AG09319 (cell line): Measurements from ENCODE around the gene AMPD2.

Experiments used
- DNase-seq: peaks from one replicate; pipeline ENCODE4 v3.0.0-alpha.2; 2010; ENCODE audit warnings: low read depth; ENCODE audit errors: extremely low read depth
- TF ChIP-seq, protein P1 (sequence below): IDR thresholded peaks from 2 replicates; pipeline ENCODE4 v1.5.1; 2011; ENCODE audit warnings: low read depth, mild to moderate bottlenecking, inconsistent platforms, low read length, moderate library complexity

AMPD2 gene

DNA sequence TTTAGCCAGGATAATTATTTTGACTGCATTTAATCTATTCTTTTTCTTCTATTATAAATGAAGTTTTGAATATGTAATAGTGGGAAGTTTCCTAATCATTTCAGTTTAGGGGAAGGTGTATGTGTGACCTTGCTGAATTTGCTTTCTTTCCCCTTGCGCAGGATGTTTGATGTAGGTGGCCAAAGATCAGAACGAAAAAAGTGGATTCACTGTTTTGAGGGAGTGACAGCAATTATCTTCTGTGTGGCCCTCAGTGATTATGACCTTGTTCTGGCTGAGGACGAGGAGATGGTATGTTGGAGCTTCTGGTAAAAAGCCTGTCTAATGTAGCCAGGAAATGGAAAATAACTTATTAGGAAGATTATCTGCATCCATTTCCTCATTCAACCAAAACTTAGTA, 33.6 kb upstream of the AMPD2 start:
- no peak for DNase-seq
- TF ChIP-seq, protein P1, sequence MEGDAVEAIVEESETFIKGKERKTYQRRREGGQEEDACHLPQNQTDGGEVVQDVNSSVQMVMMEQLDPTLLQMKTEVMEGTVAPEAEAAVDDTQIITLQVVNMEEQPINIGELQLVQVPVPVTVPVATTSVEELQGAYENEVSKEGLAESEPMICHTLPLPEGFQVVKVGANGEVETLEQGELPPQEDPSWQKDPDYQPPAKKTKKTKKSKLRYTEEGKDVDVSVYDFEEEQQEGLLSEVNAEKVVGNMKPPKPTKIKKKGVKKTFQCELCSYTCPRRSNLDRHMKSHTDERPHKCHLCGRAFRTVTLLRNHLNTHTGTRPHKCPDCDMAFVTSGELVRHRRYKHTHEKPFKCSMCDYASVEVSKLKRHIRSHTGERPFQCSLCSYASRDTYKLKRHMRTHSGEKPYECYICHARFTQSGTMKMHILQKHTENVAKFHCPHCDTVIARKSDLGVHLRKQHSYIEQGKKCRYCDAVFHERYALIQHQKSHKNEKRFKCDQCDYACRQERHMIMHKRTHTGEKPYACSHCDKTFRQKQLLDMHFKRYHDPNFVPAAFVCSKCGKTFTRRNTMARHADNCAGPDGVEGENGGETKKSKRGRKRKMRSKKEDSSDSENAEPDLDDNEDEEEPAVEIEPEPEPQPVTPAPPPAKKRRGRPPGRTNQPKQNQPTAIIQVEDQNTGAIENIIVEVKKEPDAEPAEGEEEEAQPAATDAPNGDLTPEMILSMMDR = no peak

DNA sequence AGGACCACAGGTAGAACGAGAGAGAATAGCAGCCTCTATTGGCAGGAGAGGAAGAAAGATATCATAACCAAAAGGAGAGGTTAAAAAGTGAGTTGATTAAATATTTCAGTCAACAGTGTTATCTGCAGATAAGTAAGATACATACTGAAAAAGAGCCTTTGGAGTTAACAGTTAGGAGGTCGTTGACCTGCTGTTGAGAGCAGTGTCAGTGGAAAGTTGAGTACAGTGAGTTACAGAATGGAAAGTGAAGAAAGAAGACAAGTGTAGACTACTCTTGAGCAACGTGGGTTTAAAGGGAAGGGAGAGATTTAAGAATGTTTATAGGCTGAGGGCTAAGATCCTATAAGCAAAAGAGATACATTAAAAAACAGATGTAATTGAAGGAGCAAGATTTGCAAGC, 30.5 kb upstream of the AMPD2 start:
- no peak for DNase-seq
- TF ChIP-seq, protein P1 = no peak

DNA sequence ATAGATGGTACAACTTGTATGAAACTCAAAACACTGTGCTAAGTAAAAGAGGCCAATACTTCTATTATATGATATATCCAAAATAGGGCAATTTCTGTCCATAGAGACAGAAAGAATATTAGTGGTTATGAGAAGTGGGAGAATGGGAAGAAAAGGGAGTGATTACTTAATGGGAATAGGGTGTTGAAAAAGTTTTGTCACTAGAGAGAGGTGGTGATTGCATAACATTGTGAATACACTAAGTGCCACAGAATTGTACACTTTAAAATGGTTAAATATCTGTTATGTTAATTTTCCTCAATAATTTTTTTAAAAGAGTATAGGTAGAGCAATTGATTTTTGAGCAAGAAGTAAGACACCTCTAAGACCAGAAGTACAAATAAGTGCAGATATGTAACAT, 30.0 kb upstream of the AMPD2 start:
- DNase-seq = no peak
- TF ChIP-seq, protein P1 = no peak

DNA sequence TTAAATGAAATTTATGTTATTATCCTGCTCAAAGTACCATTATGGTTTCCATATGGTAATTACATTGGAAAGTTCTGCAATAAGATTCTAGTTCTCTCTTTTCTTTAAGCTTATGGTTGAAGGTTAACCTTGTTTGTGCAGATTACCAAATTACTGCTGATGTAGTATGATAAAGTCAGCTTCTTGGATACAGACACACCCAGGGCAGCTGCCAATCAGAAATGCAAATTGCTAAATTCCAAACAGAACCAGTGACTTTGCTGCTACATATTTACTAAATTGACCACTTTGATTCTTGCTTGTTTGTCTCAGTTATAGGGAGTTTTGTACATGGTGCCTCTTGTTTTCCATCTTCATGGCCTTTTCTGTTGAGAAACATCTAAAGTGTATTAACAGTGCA, 26.7 kb upstream of the AMPD2 start:
- TF ChIP-seq, protein P1 = no peak
- DNase-seq = no peak

DNA sequence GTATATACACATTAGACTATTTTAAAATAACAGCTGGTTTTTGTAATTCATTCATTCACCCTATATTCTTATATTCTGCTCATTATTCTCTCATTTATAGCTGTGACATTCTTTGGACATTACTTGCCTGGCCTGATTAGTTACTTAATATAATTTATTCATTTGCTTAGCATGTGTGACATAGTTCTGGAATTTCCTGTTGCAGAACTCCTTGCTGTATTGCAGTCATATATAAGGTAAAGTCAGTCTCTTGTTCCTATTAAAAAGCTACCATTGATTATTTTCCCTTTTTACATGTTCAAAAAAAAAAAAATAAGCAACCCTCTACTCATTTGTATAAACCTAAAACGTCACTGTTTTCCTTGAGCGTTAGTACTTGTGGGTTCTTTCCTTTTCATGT, 24.1 kb upstream of the AMPD2 start:
- TF ChIP-seq, protein P1 = no peak
- DNase-seq = no peak

DNA sequence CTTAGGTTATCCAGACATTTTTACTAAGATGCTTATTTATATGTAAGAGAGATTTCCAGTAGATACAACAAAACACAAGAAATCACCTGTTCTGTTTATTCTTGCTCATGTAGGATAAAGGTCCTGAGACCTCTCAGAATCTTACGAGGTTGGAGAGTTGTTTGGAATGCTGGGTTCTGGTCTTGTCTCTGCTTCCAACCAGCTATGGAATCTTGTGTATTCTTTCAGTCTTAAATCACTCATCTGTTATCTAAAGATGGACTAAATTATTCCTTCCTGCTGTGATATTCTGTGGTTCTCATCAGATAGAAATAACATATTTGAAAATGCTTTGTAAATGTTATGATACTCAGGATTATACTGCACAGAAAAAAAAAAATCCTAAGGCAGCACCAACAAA, 21.5 kb upstream of the AMPD2 start:
- no peak for DNase-seq

DNA sequence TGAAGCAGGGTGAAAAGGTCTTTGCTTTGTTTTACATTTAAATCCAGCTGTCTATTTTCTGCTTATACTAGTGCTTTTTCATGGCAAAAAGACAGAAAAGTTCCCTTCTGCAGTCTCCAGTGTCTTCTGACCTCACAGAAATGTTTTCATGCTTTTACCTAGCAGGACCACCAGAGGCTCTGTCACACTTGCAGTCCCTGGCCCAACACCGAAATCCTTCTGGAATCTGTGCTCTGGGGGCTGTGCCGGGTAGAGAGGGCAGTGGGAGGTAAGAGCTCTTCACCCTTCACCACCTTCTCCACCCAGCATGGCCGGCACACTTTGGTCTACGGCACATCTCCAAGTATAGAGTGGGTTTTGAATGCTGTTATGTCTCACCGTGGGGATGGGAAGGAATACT, 21.0 kb upstream of the AMPD2 start:
- DNase-seq = no peak
- TF ChIP-seq, protein P1 = no peak

More for the DNA sequence above, 21.5 kb upstream of the AMPD2 start:
- TF ChIP-seq, protein P1 = no peak
